Renal pelvis (tissue), 4 donors: ENCODE measurements around the gene DIO3. TPM values are rescaled to one million over a fixed set of nuclear protein-coding genes. Genes with fewer than 3 reads are reported as not detected.
"Not testable (repeated sequence)": the region's sequence is repeated elsewhere in the genome, so short reads cannot be mapped to it uniquely, and the experiment has no call there.

Experiments
- DNase-seq: peaks from one replicate; pipeline ENCODE4 v3.0.0-alpha.2; 2013
- polyA plus RNA-seq, 3 donors: library from polyadenylated mRNA; unstranded; fragments of 120-200 nt; gene quantifications; one replicate each; pipeline ENCODE4 v1.2.1, GENCODE V29; 2013; ENCODE audit not compliant: insufficient read length in 3 of 3

DIO3 gene
- polyA plus RNA-seq, 3 donors = 0.18 to 0.27 (median 0.21) TPM

- DNase-seq = no peak
Measured at GRCh38 chr14:101557811-101558738, 3.2 kb upstream of the DIO3 start.

GRCh38 chr14:101558739-101559240, 2.5 kb upstream of the DIO3 start:
- DNase-seq = no peak

GRCh38 chr14:101559250-101559623, 2.1 kb upstream of the DIO3 start:
- DNase-seq = no peak

GRCh38 chr14:101559624-101560533, 1.4 kb upstream of the DIO3 start:
- DNase-seq = no peak

- DNase-seq = no peak
Measured at GRCh38 chr14:101560534-101561113, 671 bp upstream of the DIO3 start.

- no peak for DNase-seq
Measured at GRCh38 chr14:101561897-101562490, 699 bp downstream of the DIO3 start.

- no peak for DNase-seq
Measured at GRCh38 chr14:101562659-101563351, 1.5 kb downstream of the DIO3 start.

- DNase-seq = no peak
Measured at GRCh38 chr14:101563352-101563653, 2.0 kb downstream of the DIO3 start.

- no peak for DNase-seq
Measured at GRCh38 chr14:101563654-101564443, 2.6 kb downstream of the DIO3 start.

- DNase-seq = no peak
Measured at GRCh38 chr14:101564444-101564776, 3.1 kb downstream of the DIO3 start.

- no peak for DNase-seq
Measured at GRCh38 chr14:101564819-101565698, 3.8 kb downstream of the DIO3 start.

- no peak for DNase-seq
Measured at GRCh38 chr14:101567252-101567651, 6.0 kb downstream of the DIO3 start.

- DNase-seq = no peak
Measured at GRCh38 chr14:101571004-101571403, 9.7 kb downstream of the DIO3 start.

GRCh38 chr14:101572526-101572925, 11.2 kb downstream of the DIO3 start:
- DNase-seq = not testable (repeated sequence)

- DNase-seq = no peak
Measured at GRCh38 chr14:101573289-101573688, 12.0 kb downstream of the DIO3 start.

- DNase-seq = no peak
Measured at GRCh38 chr14:101575581-101575980, 14.3 kb downstream of the DIO3 start.

GRCh38 chr14:101577221-101577909, 16.1 kb downstream of the DIO3 start:
- no peak for DNase-seq

- DNase-seq = no peak
Measured at GRCh38 chr14:101578489-101578888, 17.2 kb downstream of the DIO3 start.
